ENCODE measurements around the gene PRKCA. TPM values are rescaled to one million over a fixed set of nuclear protein-coding genes. Genes with fewer than 3 reads are reported as not detected.

The PRKCA gene
- polyA plus RNA-seq, 2 of the 4 experiments (the other 2 are of a cell fraction), result 28.8 to 65.0 TPM

GRCh38 chr17:66560691-66561090, 258.3 kb downstream of the PRKCA start:
- H3K4me1 ChIP-seq, result peaks cover 11% of the 10 kb centered on the region
- H3K4me3 ChIP-seq, result no peak overlapping the region
- no peak overlapping the region for H3K27ac ChIP-seq
- DNase-seq (ENCODE audit: low read depth in 1 of 2, low spot score in 1 of 2) (no peak), FAIRE-seq (no peak), ATAC-seq (no peak)
- TF ChIP-seq RCOR1 (IDR thresholded peaks at IDR 0.05; ENCODE audit: low read depth, low read length) (no peak), ESRRA (IDR thresholded peaks at IDR 0.05; ENCODE audit: borderline replicate concordance, low read length) (no peak), MAFK (IDR thresholded peaks at IDR 0.05; ENCODE audit: partially characterized antibody) (no peak)
- ChIA-PET CTCF (interaction anchor here (1.7 kb wide), 1 partner anchor 10 kb away, joined by 5 read pairs; no protein-coding TSS in a partner anchor), POLR2A (no interaction called here)
- H3K9me3 ChIP-seq, result no peaks in the 10 kb centered on the region
- WGBS (ENCODE audit: missing lambda C conversion rate), result 92% methylated on average over 7 of the region's 7 CpGs
- no peak overlapping the region for H3K4me2 ChIP-seq

GRCh38 chr17:66562119-66562518, 259.7 kb downstream of the PRKCA start:
- CTCF ChIA-PET, result interaction anchor here (1.0 kb wide), 1 partner anchor 78 kb away, joined by 3 read pairs; no protein-coding TSS in a partner anchor
- H3K4me3 ChIP-seq, result no peak overlapping the region
- FAIRE-seq (no peak), ATAC-seq (no peak), DNase-seq (ENCODE audit: low read depth in 1 of 2, low spot score in 1 of 2) (no peak)
- POLR2A ChIA-PET, result no interaction called here
- no peak overlapping the region for H3K27ac ChIP-seq
- no peak overlapping the region for H3K4me2 ChIP-seq
- TF ChIP-seq HOXB13 (CRISPR knock-in tag; IDR thresholded peaks at IDR 0.05; ENCODE audit: low read depth), result no peak
- no peak for TF ChIP-seq KDM5A (IDR thresholded peaks at IDR 0.05)
- H3K4me1 ChIP-seq, result peaks cover 25% of the 10 kb centered on the region
- no peaks in the 10 kb centered on the region for H3K9me3 ChIP-seq

GRCh38 chr17:66564992-66565465, 262.6 kb downstream of the PRKCA start:
- Histone ChIP-seq H3K4me3 (no peak overlapping the region), H3K27ac (peak overlapping the region; percentile 13 to 71; a peak in 4 of 6 replicates), H3K4me2 (peak overlapping the region; percentile 15), H3K9me3 (no peaks in the 10 kb centered on the region), H3K4me1 (peaks cover 40% of the 10 kb centered on the region)
- DNase-seq (ENCODE audit: low read depth in 1 of 2, low spot score in 1 of 2) (no peak), ATAC-seq (peak in 1 of 2 experiments; percentile 11; a peak in 2 of 6 replicates), FAIRE-seq (no peak)
- no peak for TF ChIP-seq MAX (IDR thresholded peaks at IDR 0.05)
- no peak for TF ChIP-seq RARB (CRISPR knock-in tag; IDR thresholded peaks at IDR 0.05)
- peak in 1 of 2 experiments; percentile 43; a peak in 1 of 4 replicates for TF ChIP-seq CEBPB (IDR thresholded peaks at IDR 0.05)
- no peak for TF ChIP-seq FOXS1 (CRISPR knock-in tag; IDR thresholded peaks at IDR 0.05)
- 81% methylated on average over 4 of the region's 4 CpGs for WGBS (ENCODE audit: missing lambda C conversion rate)
- ChIA-PET POLR2A (interaction anchor here (0.8 kb wide), 1 partner anchor 56 kb away, joined by 3 read pairs; no protein-coding TSS in a partner anchor), CTCF (interaction anchor here (1.0 to 2.5 kb wide), 6 partner anchors 23 to 365 kb away, joined by 3 to 11 read pairs (median 6); no protein-coding TSS in a partner anchor)

GRCh38 chr17:66567234-66568170, 265.1 kb downstream of the PRKCA start:
- DNase-seq (ENCODE audit: low read depth in 1 of 2, low spot score in 1 of 2) (peak; percentile 78 to 87), ATAC-seq (peak; percentile 90 to 94), FAIRE-seq (no peak)
- WGBS (ENCODE audit: missing lambda C conversion rate), result 34% methylated on average over 15 of the region's 15 CpGs
- Histone ChIP-seq H3K4me2 (peak overlapping the region; percentile 50), H3K4me1 (peaks cover 53% of the 10 kb centered on the region), H3K9me3 (no peaks in the 10 kb centered on the region), H3K4me3 (no peak overlapping the region), H3K27ac (peak overlapping the region; percentile 75 to 89)
- POLR2A ChIA-PET, result interaction anchor here (1.2 kb wide), 1 partner anchor 59 kb away, joined by 6 read pairs; no protein-coding TSS in a partner anchor
- CTCF ChIA-PET, result interaction anchor here (0.6 to 2.5 kb wide), 71 partner anchors 8 to 1274 kb away, joined by 3 to 15 read pairs (median 4); no protein-coding TSS in a partner anchor
- TF ChIP-seq SREBF2 (IDR thresholded peaks at IDR 0.05) (no peak), CBX8 (IDR thresholded peaks at IDR 0.05) (no peak), HOXB13 (CRISPR knock-in tag; IDR thresholded peaks at IDR 0.05; ENCODE audit: low read depth) (no peak), REST (IDR thresholded peaks at IDR 0.05) (no peak), MYC (IDR thresholded peaks at IDR 0.05; ENCODE audit: borderline replicate concordance, low read length) (no peak), HOXB5 (CRISPR knock-in tag; IDR thresholded peaks at IDR 0.05) (no peak), POLR2A (IDR thresholded peaks at IDR 0.05; ENCODE audit: low read length) (no peak), CTCF (IDR thresholded peaks at IDR 0.05) (peak; percentile 97), HOXA7 (CRISPR knock-in tag; IDR thresholded peaks at IDR 0.05) (no peak), BCL3 (IDR thresholded peaks at IDR 0.05) (0 out of 3 replicates have a peak, but pooled peaks have one; percentile 41), FOSL2 (IDR thresholded peaks at IDR 0.05) (peak; percentile 25; the same call in 1 of the 2 replicates), FOSL2 (CRISPR knock-in tag; IDR thresholded peaks at IDR 0.05) (peak; percentile 80), CEBPB (IDR thresholded peaks at IDR 0.05) (no peak), EHF (CRISPR knock-in tag; IDR thresholded peaks at IDR 0.05) (no peak), JUNB (IDR thresholded peaks at IDR 0.05) (peak; percentile 72; the same call in 1 of the 2 replicates), ZNF302 (CRISPR knock-in tag; IDR thresholded peaks at IDR 0.05) (no peak)
